PC-3 (cell line): ENCODE measurements around the gene CHPF2. TPM values are rescaled to one million over a fixed set of nuclear protein-coding genes. Genes with fewer than 3 reads are reported as not detected.
A peak's percentile ranks its signal among the peaks of the same experiment; 100 is the strongest.

ENCODE experiments used
- ATAC-seq: fragments of 200-7000 bp; cut with Tn5 transposase; 2 replicates; pipeline ENCODE4 v1.9.1; 2020; ENCODE audit warnings: mild to moderate bottlenecking, moderate library complexity
- BruUV-seq: library from RNA; stranded (reverse); fragments of 400-500 nt; replicated peaks from 2 replicates; lab custom pipeline; 2021; lab: Mats Ljungman, UMichigan
- CTCF ChIA-PET: fragments of 300-600 bp; sonication (Branson Sonifier 250); formaldehyde crosslinking; loops from one replicate; lab custom pipeline; 2022; ENCODE audit warnings: antibody characterized with exemption; lab: Charles Lee
- POLR2A ChIA-PET: fragments of 300-600 bp; sonication (Branson Sonifier 250); formaldehyde crosslinking; loops from one replicate; lab custom pipeline; 2022; ENCODE audit warnings: antibody characterized with exemption; ENCODE audit not compliant: unreplicated experiment; lab: Charles Lee
- DNase-seq: peaks from one replicate; pipeline ENCODE4 v3.0.0-alpha.2; 2015
- H2AFZ ChIP-seq: fragments of 300-600 bp; sonication (generic); 2 replicates; pipeline ENCODE4 v1.6.0; 2016; ENCODE audit warnings: antibody characterized with exemption, low read length
- H3F3A ChIP-seq: fragments of 300-600 bp; sonication (generic); one replicate; pipeline ENCODE4 v1.6.0; 2017; ENCODE audit warnings: antibody characterized with exemption, low read length, control low read depth, mild to moderate bottlenecking; ENCODE audit not compliant: unreplicated experiment
- H3K27ac ChIP-seq: fragments of 300-600 bp; sonication (generic); 2 replicates; pipeline ENCODE4 v1.5.1; 2016; ENCODE audit warnings: mild to moderate bottlenecking, low read length
- H3K27me3 ChIP-seq: fragments of 300-600 bp; sonication (generic); 2 replicates; pipeline ENCODE4 v1.6.1; 2016; ENCODE audit warnings: low read length, mixed read lengths
- H3K36me3 ChIP-seq: fragments of 300-600 bp; sonication (generic); 2 replicates; pipeline ENCODE4 v1.6.1; 2016; ENCODE audit warnings: low read depth, mixed run types, low read length, mixed read lengths
- H3K4me1 ChIP-seq: fragments of 300-600 bp; sonication (generic); 2 replicates; pipeline ENCODE4 v1.5.1; 2016; ENCODE audit warnings: low read length; ENCODE audit not compliant: insufficient read depth
- H3K4me2 ChIP-seq: fragments of 300-600 bp; sonication (generic); 2 replicates; pipeline ENCODE4 v1.6.0; 2016; ENCODE audit warnings: low read length
- H3K4me3 ChIP-seq: fragments of 300-600 bp; sonication (generic); 2 replicates; pipeline ENCODE4 v1.5.1; 2016; ENCODE audit warnings: mild to moderate bottlenecking, low read length, mixed read lengths
- H3K79me2 ChIP-seq: fragments of 300-600 bp; sonication (generic); 2 replicates; pipeline ENCODE4 v1.6.1; 2017; ENCODE audit warnings: low read length, mixed read lengths
- H3K9ac ChIP-seq: fragments of 300-600 bp; sonication (generic); 2 replicates; pipeline ENCODE4 v1.6.0; 2016; ENCODE audit warnings: mild to moderate bottlenecking, low read length
- H3K9me2 ChIP-seq: fragments of 300-600 bp; sonication (generic); replicated peaks from 2 replicates; pipeline ENCODE4 v1.6.1; 2016; ENCODE audit warnings: mixed run types, low read length, mixed read lengths
- H3K9me3 ChIP-seq: fragments of 300-600 bp; sonication (generic); 2 replicates; pipeline ENCODE4 v1.6.1; 2016; ENCODE audit warnings: low read length, mixed read lengths
- H4K20me1 ChIP-seq: fragments of 300-600 bp; sonication (generic); 2 replicates; pipeline ENCODE4 v1.6.1; 2016; ENCODE audit warnings: low read length, mixed read lengths
- CTCF ChIP-seq: fragments of 300-600 bp; sonication (generic); conservative IDR thresholded peaks from 2 replicates; pipeline ENCODE4 v1.5.1; 2017; ENCODE audit warnings: antibody characterized with exemption, low read depth, mild to moderate bottlenecking, low read length
- EZH2 ChIP-seq: fragments of 300-600 bp; sonication (generic); IDR thresholded peaks from one replicate; pipeline ENCODE4 v1.6.1; 2017; ENCODE audit warnings: antibody characterized with exemption, mild to moderate bottlenecking, low read length; ENCODE audit not compliant: unreplicated experiment
- EZH2phosphoT487 ChIP-seq: fragments of 300-600 bp; sonication (generic); IDR thresholded peaks from 2 replicates; pipeline ENCODE4 v1.6.1; 2018; ENCODE audit warnings: mild to moderate bottlenecking, antibody characterized with exemption, low read length, borderline replicate concordance
- intact Hi-C: fragments of 100-400 bp; cut with micrococcal nuclease; formaldehyde crosslinking; loops from 2 replicates; pipeline ENCODE4 v1.9.0; 2023
- total RNA-seq: library from RNA; depleted of rRNA; stranded (reverse); fragments of >200 nt; gene quantifications from 2 replicates; pipeline ENCODE4 v1.2.3, GENCODE V29; 2014

Gene CHPF2
- total RNA-seq, 1 experiment from 2014 or later, result 30.1 TPM

GRCh38 chr7:151273651-151274390, 41.5 kb downstream of the CHPF2 start:
- Histone ChIP-seq H4K20me1 (no peaks in the 10 kb centered on the region), H2AFZ (no peak overlapping the region), H3K27ac (no peak overlapping the region), H3F3A (no peaks in the 10 kb centered on the region), H3K4me1 (no peaks in the 10 kb centered on the region; the same call in 1 of the 2 replicates), H3K4me2 (no peak overlapping the region), H3K9ac (no peak overlapping the region), H3K9me3 (no peaks in the 10 kb centered on the region), H3K4me3 (no peak overlapping the region), H3K9me2 (no peaks in the 10 kb centered on the region), H3K27me3 (no peaks in the 10 kb centered on the region), H3K36me3 (no peaks in the 10 kb centered on the region), H3K79me2 (no peaks in the 10 kb centered on the region)
- intact Hi-C loops, result no loop called here
- CTCF ChIA-PET, result no interaction called here
- TF ChIP-seq EZH2phosphoT487 (no peak), EZH2 (no peak), CTCF (no peak)
- POLR2A ChIA-PET, result no interaction called here
- DNase-seq (no peak), ATAC-seq (no peak)
- BruUV-seq, result no TSS peak

GRCh38 chr7:151274396-151274795, 42.1 kb downstream of the CHPF2 start:
- TF ChIP-seq EZH2 (no peak), CTCF (no peak), EZH2phosphoT487 (no peak)
- no peak overlapping the region for H3K4me2 ChIP-seq
- intact Hi-C loops, result no loop called here
- H4K20me1 ChIP-seq, result no peaks in the 10 kb centered on the region
- no peak overlapping the region for H3K4me3 ChIP-seq
- DNase-seq (no peak), ATAC-seq (no peak)
- no peaks in the 10 kb centered on the region for H3K9me2 ChIP-seq
- POLR2A ChIA-PET, result no interaction called here
- no peaks in the 10 kb centered on the region for H3K9me3 ChIP-seq
- H3K4me1 ChIP-seq, result no peaks in the 10 kb centered on the region; the same call in 1 of the 2 replicates
- CTCF ChIA-PET, result no interaction called here
- no peak overlapping the region for H3K9ac ChIP-seq
- H3K36me3 ChIP-seq, result no peaks in the 10 kb centered on the region
- no peaks in the 10 kb centered on the region for H3F3A ChIP-seq
- no peaks in the 10 kb centered on the region for H3K27me3 ChIP-seq
- BruUV-seq, result TSS peak; percentile 14
- no peaks in the 10 kb centered on the region for H3K79me2 ChIP-seq
- H2AFZ ChIP-seq, result no peak overlapping the region
- H3K27ac ChIP-seq, result no peak overlapping the region
